ENCODE measurements around the gene CHST14. TPM values are rescaled to one million over a fixed set of nuclear protein-coding genes. Genes with fewer than 3 reads are reported as not detected.

Gene CHST14
- total RNA-seq, 4 donors from 2014 or later, result 0.83 to 3.5 (median 2.6) TPM

- H3K27me3 ChIP-seq, result peaks cover 0 to 8% of the 10 kb centered on the region in 2 donors
- peaks cover 0 to 28% (median 19%) of the 10 kb centered on the region in 4 donors for H3K4me1 ChIP-seq
- DNase-seq, result no peak
- no peaks in the 10 kb centered on the region for H3K36me3 ChIP-seq
- TF ChIP-seq POLR2A (IDR thresholded peaks at IDR 0.05) (no peak), CTCF (IDR thresholded peaks at IDR 0.05) (no peak)
- no peaks in the 10 kb centered on the region for H3K9me3 ChIP-seq
- H3K27ac ChIP-seq, result peak overlapping the region in 1 of 4 donors; percentile 31
- peak overlapping the region; percentile 26 to 46 (median 43) for H3K4me3 ChIP-seq
Measured at GRCh38 chr15:40436116-40436891, 34.5 kb upstream of the CHST14 start.

- DNase-seq, result no peak
- Histone ChIP-seq H3K9me3 (no peaks in the 10 kb centered on the region), H3K27ac (no peak overlapping the region), H3K4me3 (peak overlapping the region in 3 of 4 donors; percentile 43 to 46 (median 43)), H3K4me1 (peaks cover 0 to 30% (median 21%) of the 10 kb centered on the region in 4 donors), H3K27me3 (peaks cover 0 to 8% of the 10 kb centered on the region in 2 donors), H3K36me3 (no peaks in the 10 kb centered on the region)
- TF ChIP-seq POLR2A (IDR thresholded peaks at IDR 0.05) (no peak), CTCF (IDR thresholded peaks at IDR 0.05) (no peak)
Measured at GRCh38 chr15:40436892-40437751, 33.7 kb upstream of the CHST14 start.

- TF ChIP-seq POLR2A (IDR thresholded peaks at IDR 0.05) (no peak), CTCF (IDR thresholded peaks at IDR 0.05) (no peak)
- Histone ChIP-seq H3K4me3 (no peak overlapping the region), H3K27ac (no peak overlapping the region), H3K4me1 (peaks cover 7 to 39% (median 23%) of the 10 kb centered on the region in 4 donors), H3K9me3 (no peaks in the 10 kb centered on the region), H3K36me3 (no peaks in the 10 kb centered on the region), H3K27me3 (peaks cover 0 to 8% of the 10 kb centered on the region in 2 donors)
- DNase-seq, result no peak
Measured at GRCh38 chr15:40437752-40438687, 32.8 kb upstream of the CHST14 start.

GRCh38 chr15:40438712-40439111 is 32.1 kb upstream of the CHST14 start:
- Histone ChIP-seq H3K27me3 (peaks cover 0 to 8% of the 10 kb centered on the region in 2 donors), H3K9me3 (no peaks in the 10 kb centered on the region), H3K27ac (no peak overlapping the region), H3K36me3 (no peaks in the 10 kb centered on the region), H3K4me3 (no peak overlapping the region), H3K4me1 (peaks cover 7 to 46% (median 23%) of the 10 kb centered on the region in 4 donors)
- no peak for TF ChIP-seq CTCF (IDR thresholded peaks at IDR 0.05)
- DNase-seq, result peak in 1 of 3 donors; percentile 41

GRCh38 chr15:40439461-40439959 is 31.3 kb upstream of the CHST14 start:
- TF ChIP-seq POLR2A (IDR thresholded peaks at IDR 0.05), result no peak
- TF ChIP-seq CTCF (IDR thresholded peaks at IDR 0.05), result no peak
- peak overlapping the region; percentile 87 to 99 (median 96) for H3K4me3 ChIP-seq
- H3K27ac ChIP-seq, result peak overlapping the region in 1 of 4 donors; percentile 81
- no peaks in the 10 kb centered on the region for H3K9me3 ChIP-seq
- H3K27me3 ChIP-seq, result peaks cover 0 to 8% of the 10 kb centered on the region in 2 donors
- peak in 1 of 3 donors; percentile 65 for DNase-seq
- H3K36me3 ChIP-seq, result no peaks in the 10 kb centered on the region
- peaks cover 7 to 53% (median 23%) of the 10 kb centered on the region in 4 donors for H3K4me1 ChIP-seq
